SK-N-SH (cell line): Measurements from ENCODE around the gene NSMCE4A. TPM values are rescaled to one million over a fixed set of nuclear protein-coding genes. Genes with fewer than 3 reads are reported as not detected.

ENCODE experiments used
- CTCF ChIA-PET: fragments of 300-600, 350-600 bp; formaldehyde crosslinking; extraction: SDS; loops from one replicate; lab custom pipeline; 2021; lab: Yijun Ruan, JAX
- POLR2A ChIA-PET: fragments of 350-600 bp; sonication (Branson Sonifier 250); formaldehyde crosslinking; extraction: SDS; loops from one replicate; lab custom pipeline; 2020; ENCODE audit warnings: antibody characterized with exemption, inconsistent platforms; lab: Yijun Ruan, JAX
- DNase-seq: peaks from one replicate; pipeline ENCODE4 v3.0.0; 2012
- H2AFZ ChIP-seq: fragments of 200-600 bp; sonication (generic); 2 replicates; pipeline ENCODE4 v1.8.1; 2016; ENCODE audit warnings: antibody characterized with exemption, mild to moderate bottlenecking, low read depth
- H3F3A ChIP-seq: fragments of 200-600 bp; sonication (generic); replicated peaks from 2 replicates; pipeline ENCODE3; 2016; ENCODE audit warnings: antibody characterized with exemption, mild to moderate bottlenecking; ENCODE audit not compliant: insufficient read depth
- H3K27ac ChIP-seq, 2 experiments: fragments of 200-500 bp in 1 of 2; fragments of 200-600 bp in 1 of 2; sonication (Bioruptor generic) in 1 of 2; sonication (generic), shearing (Covaris generic) in 1 of 2; 2 replicates each; pipeline versions ENCODE4 v1.5.1 to v1.6.1; 2014 to 2016; ENCODE audit warnings: low read depth in 2 of 2, inconsistent platforms in 1 of 2, low read length in 1 of 2, mild to moderate bottlenecking in 1 of 2, mixed read lengths in 1 of 2
- H3K27me3 ChIP-seq: fragments of 200-600 bp; sonication (generic), shearing (Covaris generic); 2 replicates; pipeline ENCODE4 v1.6.1; 2016; ENCODE audit warnings: mixed run types; ENCODE audit not compliant: insufficient read depth
- H3K36me3 ChIP-seq, 2 experiments: fragments of 200-500 bp in 1 of 2; fragments of 200-600 bp in 1 of 2; sonication (Bioruptor generic) in 1 of 2; sonication (generic) in 1 of 2; replicated peaks in 1 of 2; 2 replicates each; pipeline versions ENCODE3 to v1.5.1; 2014 to 2016; ENCODE audit warnings: low read length in 1 of 2, mild to moderate bottlenecking in 1 of 2; ENCODE audit not compliant: insufficient read depth in 2 of 2, control insufficient read depth in 1 of 2
- H3K4me1 ChIP-seq, 2 experiments: fragments of 200-500 bp in 1 of 2; fragments of 200-600 bp in 1 of 2; sonication (Bioruptor generic) in 1 of 2; sonication (generic), shearing (Covaris generic) in 1 of 2; 2 replicates each; pipeline versions ENCODE4 v1.5.1 to v1.6.1; 2014 to 2016; ENCODE audit warnings: low read depth in 1 of 2, low read length in 1 of 2, mixed run types in 1 of 2; ENCODE audit not compliant: insufficient read depth in 2 of 2, control insufficient read depth in 1 of 2
- H3K4me2 ChIP-seq: fragments of 200-600 bp; sonication (generic), shearing (Covaris generic); 2 replicates; pipeline ENCODE4 v1.6.1; 2017; ENCODE audit warnings: mixed run types
- H3K4me3 ChIP-seq, 2 experiments: fragments of 200-500 bp in 1 of 2; fragments of 200-600 bp in 1 of 2; sonication (Bioruptor generic) in 1 of 2; sonication (generic), shearing (Covaris generic) in 1 of 2; 2 replicates each; pipeline versions ENCODE4 v1.5.1 to v1.8.1; 2014 to 2016; ENCODE audit warnings: low read depth in 2 of 2, inconsistent platforms in 1 of 2, low read length in 1 of 2, mild to moderate bottlenecking in 1 of 2, mixed read lengths in 1 of 2, moderate library complexity in 1 of 2
- H3K79me2 ChIP-seq: fragments of 200-600 bp; sonication (generic); 2 replicates; pipeline ENCODE4 v1.8.1; 2017; ENCODE audit warnings: mild to moderate bottlenecking; ENCODE audit not compliant: insufficient read depth
- H3K9ac ChIP-seq: fragments of 200-600 bp; sonication (generic); 2 replicates; pipeline ENCODE4 v1.6.1; 2017; ENCODE audit warnings: mixed run types
- H3K9me2 ChIP-seq: fragments of 200-600 bp; sonication (generic); 2 replicates; pipeline ENCODE4 v1.6.1; 2017; ENCODE audit warnings: mixed run types
- H3K9me3 ChIP-seq: fragments of 200-600 bp; sonication (generic); 2 replicates; pipeline ENCODE4 v1.6.1; 2017; ENCODE audit warnings: mixed run types, mild to moderate bottlenecking, moderate library complexity
- H4K20me1 ChIP-seq: fragments of 200-600 bp; sonication (generic); 2 replicates; pipeline ENCODE4 v1.6.1; 2017; ENCODE audit warnings: mild to moderate bottlenecking, mixed run types; ENCODE audit not compliant: insufficient read depth
- CHD2 ChIP-seq: fragments of 150-350 bp; IDR thresholded peaks from 2 replicates; pipeline ENCODE4 v1.6.1; 2018; ENCODE audit warnings: low read length; ENCODE audit not compliant: partially characterized antibody
- FOSL2 ChIP-seq: IDR thresholded peaks from 2 replicates; pipeline ENCODE4 v1.4.0; 2012; ENCODE audit warnings: low read depth, mild to moderate bottlenecking, moderate library complexity, borderline replicate concordance
- GABPA ChIP-seq: IDR thresholded peaks from 2 replicates; pipeline ENCODE4 v1.4.0; 2012; ENCODE audit warnings: low read depth, mild to moderate bottlenecking
- IRF3 ChIP-seq: fragments of 150-350 bp; IDR thresholded peaks from 2 replicates; pipeline ENCODE4 v1.6.1; 2016; ENCODE audit warnings: mild to moderate bottlenecking, low read depth, low read length
- JUND ChIP-seq: IDR thresholded peaks from 2 replicates; pipeline ENCODE4 v1.4.0; 2012
- MAX ChIP-seq: IDR thresholded peaks from 2 replicates; pipeline ENCODE4 v1.4.0; 2012; ENCODE audit warnings: low read depth
- MEF2A ChIP-seq: IDR thresholded peaks from 2 replicates; pipeline ENCODE4 v1.4.0; 2012; ENCODE audit warnings: low read depth, borderline replicate concordance
- MXI1 ChIP-seq: IDR thresholded peaks from 2 replicates; pipeline ENCODE4 v1.6.1; 2012; ENCODE audit warnings: mild to moderate bottlenecking, low read depth, low read length, improper control_type of control experiment
- NRF1 ChIP-seq: IDR thresholded peaks from 2 replicates; pipeline ENCODE4 v1.6.1; 2012; ENCODE audit warnings: low read depth, mild to moderate bottlenecking, low read length
- POLR2AphosphoS5 ChIP-seq: IDR thresholded peaks from 2 replicates; pipeline ENCODE4 v1.6.1; 2012; ENCODE audit warnings: low read depth, low read length
- RCOR1 ChIP-seq: fragments of 150-350 bp; IDR thresholded peaks from 2 replicates; pipeline ENCODE4 v1.6.1; 2017; ENCODE audit warnings: antibody characterized with exemption, low read length
- SMC3 ChIP-seq: IDR thresholded peaks from 2 replicates; pipeline ENCODE4 v1.6.1; 2012; ENCODE audit warnings: low read depth, low read length, improper control_type of control experiment
- TAF1 ChIP-seq: IDR thresholded peaks from 2 replicates; pipeline ENCODE4 v1.6.1; 2012; ENCODE audit warnings: low read depth, mild to moderate bottlenecking, low read length, moderate library complexity, borderline replicate concordance
- TCF12 ChIP-seq: IDR thresholded peaks from 2 replicates; pipeline ENCODE4 v1.4.0; 2012
- TEAD4 ChIP-seq: IDR thresholded peaks from 2 replicates; pipeline ENCODE4 v1.4.0; 2012; ENCODE audit warnings: mild to moderate bottlenecking, borderline replicate concordance; ENCODE audit not compliant: insufficient read depth
- YY1 ChIP-seq: IDR thresholded peaks from 2 replicates; pipeline ENCODE4 v1.4.0; 2012; ENCODE audit warnings: low read depth, mild to moderate bottlenecking
- WGBS: methylation state at CpG from one replicate; pipeline ENCODE4 v1.1.6; 2017; ENCODE audit warnings: low lambda C conversion rate; 5-methylcytosine and 5-hydroxymethylcytosine counted together
- polyA plus RNA-seq, 3 experiments: library from polyadenylated mRNA; depleted of rRNA; stranded (reverse); fragments of >200 nt; gene quantifications; 2 replicates each; pipeline ENCODE4 v1.2.3, GENCODE V29; 2012
- TF ChIP-seq, protein P1 (sequence below): IDR thresholded peaks from 2 replicates; pipeline ENCODE4 v1.6.1; 2012; ENCODE audit warnings: mild to moderate bottlenecking, low read depth, low read length, moderate library complexity
- TF ChIP-seq, protein P2 (sequence below): IDR thresholded peaks from 2 replicates; pipeline ENCODE4; 2012

Gene NSMCE4A
- polyA plus RNA-seq, 1 of the 3 experiments (the other 2 are of a cell fraction), result 28.5 TPM

- TF ChIP-seq, protein P1, sequence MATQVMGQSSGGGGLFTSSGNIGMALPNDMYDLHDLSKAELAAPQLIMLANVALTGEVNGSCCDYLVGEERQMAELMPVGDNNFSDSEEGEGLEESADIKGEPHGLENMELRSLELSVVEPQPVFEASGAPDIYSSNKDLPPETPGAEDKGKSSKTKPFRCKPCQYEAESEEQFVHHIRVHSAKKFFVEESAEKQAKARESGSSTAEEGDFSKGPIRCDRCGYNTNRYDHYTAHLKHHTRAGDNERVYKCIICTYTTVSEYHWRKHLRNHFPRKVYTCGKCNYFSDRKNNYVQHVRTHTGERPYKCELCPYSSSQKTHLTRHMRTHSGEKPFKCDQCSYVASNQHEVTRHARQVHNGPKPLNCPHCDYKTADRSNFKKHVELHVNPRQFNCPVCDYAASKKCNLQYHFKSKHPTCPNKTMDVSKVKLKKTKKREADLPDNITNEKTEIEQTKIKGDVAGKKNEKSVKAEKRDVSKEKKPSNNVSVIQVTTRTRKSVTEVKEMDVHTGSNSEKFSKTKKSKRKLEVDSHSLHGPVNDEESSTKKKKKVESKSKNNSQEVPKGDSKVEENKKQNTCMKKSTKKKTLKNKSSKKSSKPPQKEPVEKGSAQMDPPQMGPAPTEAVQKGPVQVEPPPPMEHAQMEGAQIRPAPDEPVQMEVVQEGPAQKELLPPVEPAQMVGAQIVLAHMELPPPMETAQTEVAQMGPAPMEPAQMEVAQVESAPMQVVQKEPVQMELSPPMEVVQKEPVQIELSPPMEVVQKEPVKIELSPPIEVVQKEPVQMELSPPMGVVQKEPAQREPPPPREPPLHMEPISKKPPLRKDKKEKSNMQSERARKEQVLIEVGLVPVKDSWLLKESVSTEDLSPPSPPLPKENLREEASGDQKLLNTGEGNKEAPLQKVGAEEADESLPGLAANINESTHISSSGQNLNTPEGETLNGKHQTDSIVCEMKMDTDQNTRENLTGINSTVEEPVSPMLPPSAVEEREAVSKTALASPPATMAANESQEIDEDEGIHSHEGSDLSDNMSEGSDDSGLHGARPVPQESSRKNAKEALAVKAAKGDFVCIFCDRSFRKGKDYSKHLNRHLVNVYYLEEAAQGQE, result no peak
Observed at GRCh38 chr10:121928528-121928884, 46.5 kb downstream of the NSMCE4A start (continued).

DNA sequence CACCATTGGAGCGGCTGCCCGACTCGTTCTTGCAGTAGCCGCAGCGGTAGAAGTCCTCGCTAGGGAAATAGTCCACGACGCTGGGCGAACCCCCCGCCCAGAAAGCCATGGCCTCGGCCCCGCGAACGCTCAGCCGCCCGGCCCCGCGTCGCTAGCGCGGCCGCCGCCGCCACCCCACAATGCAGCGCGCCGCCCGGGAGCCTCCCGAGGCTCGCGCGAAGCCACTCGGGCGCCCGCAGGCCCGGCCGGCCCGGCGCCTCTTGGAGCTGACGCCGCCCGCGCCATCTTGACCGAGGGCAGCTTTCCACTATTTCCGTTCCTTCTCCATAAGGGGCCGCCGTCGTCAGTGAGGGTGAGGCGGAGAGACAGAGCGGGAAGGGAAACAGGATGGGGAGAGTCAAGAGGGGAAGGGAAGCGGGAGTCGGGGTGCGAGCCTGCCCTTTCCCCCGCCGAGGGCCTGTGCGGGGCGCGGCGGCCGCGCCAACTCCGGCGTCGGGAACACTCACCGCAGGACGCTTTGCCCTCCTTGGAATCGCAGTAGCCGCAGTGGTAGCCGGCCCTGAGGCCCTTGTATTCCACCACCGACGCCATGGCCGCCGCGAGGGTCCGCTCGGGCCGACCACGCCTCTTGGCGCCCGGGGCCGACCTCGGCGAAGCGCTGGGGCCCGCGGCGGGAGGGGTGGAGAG, 47.0 kb downstream of the NSMCE4A start, which contains the start of gene ATE1:
Gene ATE1, minus strand, starts transcription at position 191 of the 687 bp plus-strand sequence. Its CDS starts 82 bp downstream, at position 109.
- peak within 1 kb of the TSS; percentile 92 for H3K4me2 ChIP-seq
- H4K20me1 ChIP-seq, result no peaks in the 10 kb centered on the region
- H3F3A ChIP-seq, result peaks cover 12% of the 10 kb centered on the region
- peak; percentile 94 for DNase-seq
- H3K79me2 ChIP-seq, result peaks cover 59% of the 10 kb centered on the region
- ChIA-PET CTCF (interaction anchor here (1.0 to 2.1 kb wide), 3 partner anchors 8 to 97 kb away, joined by 3 to 7 read pairs (median 3); no protein-coding TSS in a partner anchor), POLR2A (interaction anchor here (0.6 to 1.4 kb wide), 11 partner anchors 17 to 304 kb away, joined by 3 to 11 read pairs (median 4); partner anchors contain the start of gene NSMCE4A)
- H3K36me3 ChIP-seq, result peaks cover 0 to 4% of the 10 kb centered on the region in 2 experiments
- no peaks in the 10 kb centered on the region for H3K9me2 ChIP-seq
- H3K27ac ChIP-seq, result peak within 1 kb of the TSS; percentile 88 to 98
- H2AFZ ChIP-seq, result peak within 1 kb of the TSS; percentile 82
- H3K9me3 ChIP-seq, result no peaks in the 10 kb centered on the region
- H3K27me3 ChIP-seq, result no peaks in the 10 kb centered on the region
- peaks cover 0 to 7% of the 10 kb centered on the region in 2 experiments; a peak in 2 of 4 replicates for H3K4me1 ChIP-seq
- WGBS, result under 1% methylated on average over 44 of the region's 87 CpGs
- H3K4me3 ChIP-seq, result peak within 1 kb of the TSS; percentile 76 to 92
- H3K9ac ChIP-seq, result peak within 1 kb of the TSS; percentile 97
- no peak for TF ChIP-seq NRF1
- peak; percentile 54 for TF ChIP-seq MXI1
- no peak for TF ChIP-seq JUND
- TF ChIP-seq MEF2A, result no peak; the same call in 1 of the 2 replicates
- peak; percentile 93 for TF ChIP-seq CHD2
- TF ChIP-seq, protein P2, sequence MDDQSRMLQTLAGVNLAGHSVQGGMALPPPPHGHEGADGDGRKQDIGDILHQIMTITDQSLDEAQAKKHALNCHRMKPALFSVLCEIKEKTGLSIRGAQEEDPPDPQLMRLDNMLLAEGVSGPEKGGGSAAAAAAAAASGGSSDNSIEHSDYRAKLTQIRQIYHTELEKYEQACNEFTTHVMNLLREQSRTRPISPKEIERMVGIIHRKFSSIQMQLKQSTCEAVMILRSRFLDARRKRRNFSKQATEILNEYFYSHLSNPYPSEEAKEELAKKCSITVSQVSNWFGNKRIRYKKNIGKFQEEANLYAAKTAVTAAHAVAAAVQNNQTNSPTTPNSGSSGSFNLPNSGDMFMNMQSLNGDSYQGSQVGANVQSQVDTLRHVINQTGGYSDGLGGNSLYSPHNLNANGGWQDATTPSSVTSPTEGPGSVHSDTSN, result no peak
- peak; percentile 81 for TF ChIP-seq MAX
- peak; percentile 12; the same call in 1 of the 2 replicates for TF ChIP-seq TCF12
- no peak for TF ChIP-seq IRF3
- peak; percentile 91 for TF ChIP-seq TAF1
- peak; percentile 98 for TF ChIP-seq YY1
- TF ChIP-seq, protein P1, result peak; percentile 52; the same call in 1 of the 2 replicates
- peak; percentile 87 for TF ChIP-seq POLR2AphosphoS5
- peak; percentile 80 for TF ChIP-seq GABPA
- TF ChIP-seq FOSL2, result no peak
- no peak for TF ChIP-seq SMC3
- peak; percentile 5; the same call in 1 of the 2 replicates for TF ChIP-seq RCOR1
- no peak for TF ChIP-seq TEAD4
